GM12873 (cell line): ENCODE measurements around the gene LGALS12.

Source experiments
- TF ChIP-seq, protein P1 (sequence below): IDR thresholded peaks from 2 replicates; pipeline ENCODE4 v1.5.1; 2012; ENCODE audit warnings: low read depth, mild to moderate bottlenecking, moderate library complexity, low read length, control low read depth; ENCODE audit not compliant: insufficient read depth; ENCODE audit errors: missing control alignments

The LGALS12 gene

GRCh38 chr11:63558459-63559157 is 52.7 kb downstream of the LGALS12 start:
- TF ChIP-seq, protein P1, sequence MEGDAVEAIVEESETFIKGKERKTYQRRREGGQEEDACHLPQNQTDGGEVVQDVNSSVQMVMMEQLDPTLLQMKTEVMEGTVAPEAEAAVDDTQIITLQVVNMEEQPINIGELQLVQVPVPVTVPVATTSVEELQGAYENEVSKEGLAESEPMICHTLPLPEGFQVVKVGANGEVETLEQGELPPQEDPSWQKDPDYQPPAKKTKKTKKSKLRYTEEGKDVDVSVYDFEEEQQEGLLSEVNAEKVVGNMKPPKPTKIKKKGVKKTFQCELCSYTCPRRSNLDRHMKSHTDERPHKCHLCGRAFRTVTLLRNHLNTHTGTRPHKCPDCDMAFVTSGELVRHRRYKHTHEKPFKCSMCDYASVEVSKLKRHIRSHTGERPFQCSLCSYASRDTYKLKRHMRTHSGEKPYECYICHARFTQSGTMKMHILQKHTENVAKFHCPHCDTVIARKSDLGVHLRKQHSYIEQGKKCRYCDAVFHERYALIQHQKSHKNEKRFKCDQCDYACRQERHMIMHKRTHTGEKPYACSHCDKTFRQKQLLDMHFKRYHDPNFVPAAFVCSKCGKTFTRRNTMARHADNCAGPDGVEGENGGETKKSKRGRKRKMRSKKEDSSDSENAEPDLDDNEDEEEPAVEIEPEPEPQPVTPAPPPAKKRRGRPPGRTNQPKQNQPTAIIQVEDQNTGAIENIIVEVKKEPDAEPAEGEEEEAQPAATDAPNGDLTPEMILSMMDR, result no peak

DNA sequence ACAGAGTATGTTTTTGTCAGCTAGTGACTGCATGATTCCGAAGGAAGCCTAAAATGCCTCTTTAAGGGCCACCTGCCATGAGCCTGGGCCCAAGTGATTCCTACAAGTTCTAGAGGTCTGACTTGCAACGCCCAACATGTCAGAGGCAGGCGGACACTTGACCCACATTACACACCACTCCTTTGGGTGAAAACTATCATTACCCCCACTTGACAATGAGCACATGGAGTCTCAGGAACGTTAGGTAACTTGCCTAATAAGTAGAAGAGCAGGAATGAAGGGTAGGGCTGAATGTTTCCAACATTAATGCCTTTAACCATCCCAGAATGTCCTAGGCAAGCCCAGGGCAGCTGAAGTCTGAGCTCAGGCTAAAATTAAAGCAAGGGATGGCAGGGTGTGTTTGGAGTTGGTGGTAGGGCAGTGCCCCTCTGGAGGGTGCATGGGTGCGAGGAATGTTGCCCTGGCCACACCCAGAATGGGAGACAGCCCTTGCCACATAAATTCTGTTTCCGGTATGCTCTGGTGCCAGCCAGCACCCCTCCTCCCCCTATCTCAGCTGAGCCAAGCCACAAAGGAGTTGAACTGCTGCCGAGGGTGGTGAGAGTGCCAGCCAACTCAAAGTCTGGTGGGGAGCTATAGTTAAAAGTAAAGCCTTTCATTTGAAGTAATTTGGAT is 54.8 kb downstream of the LGALS12 start:
- TF ChIP-seq, protein P1, result no peak

GRCh38 chr11:63563201-63564055 is 57.5 kb downstream of the LGALS12 start, which contains the start of gene PLAAT2:
TSS of gene PLAAT2 (minus strand) at chr11:63563379. CDS start at chr11:63563324, 55 bp downstream.
- TF ChIP-seq, protein P1, result no peak

GRCh38 chr11:63564056-63564774 is 58.3 kb downstream of the LGALS12 start:
- TF ChIP-seq, protein P1, result no peak

- TF ChIP-seq, protein P1, result no peak
Measured at GRCh38 chr11:63564784-63565350, 59.0 kb downstream of the LGALS12 start.
